OCI-LY1 (cell line): ENCODE data around the gene NPTX1.

Experiments
- CTCF ChIP-seq: fragments of 200-600 bp; sonication (generic), shearing (Covaris generic); IDR thresholded peaks from 2 replicates; pipeline ENCODE4 v1.5.1; 2017; ENCODE audit warnings: mild to moderate bottlenecking, antibody characterized with exemption, low read length, moderate library complexity, mixed read lengths
- EZH2 ChIP-seq: fragments of 200-600 bp; sonication (generic), shearing (Covaris generic); IDR thresholded peaks from 2 replicates; pipeline ENCODE4 v1.8.0; 2017; ENCODE audit warnings: borderline replicate concordance, mixed run types, mild to moderate bottlenecking, antibody characterized with exemption, low read length, moderate library complexity, mixed read lengths

- no peak for TF ChIP-seq CTCF
- TF ChIP-seq EZH2: no peak
Observed at GRCh38 chr17:80478487-80479245, 2.3 kb upstream of the NPTX1 start.
